GM12865 (cell line): Measurements from ENCODE around the gene TMBIM4.

Experiments
- DNase-seq: peaks from one replicate; pipeline ENCODE4 v3.0.0; 2010; ENCODE audit warnings: low read depth
- H3K4me3 ChIP-seq: 2 replicates; pipeline ENCODE4 v1.5.1; 2011; ENCODE audit warnings: mild to moderate bottlenecking, low read depth, low read length, control low read depth
- TF ChIP-seq, protein P1 (sequence below): IDR thresholded peaks from 2 replicates; pipeline ENCODE4 v1.5.1; 2011; ENCODE audit warnings: low read length, control low read depth, low read depth, inconsistent platforms; ENCODE audit not compliant: insufficient read depth; ENCODE audit errors: missing control alignments

The TMBIM4 gene

DNA sequence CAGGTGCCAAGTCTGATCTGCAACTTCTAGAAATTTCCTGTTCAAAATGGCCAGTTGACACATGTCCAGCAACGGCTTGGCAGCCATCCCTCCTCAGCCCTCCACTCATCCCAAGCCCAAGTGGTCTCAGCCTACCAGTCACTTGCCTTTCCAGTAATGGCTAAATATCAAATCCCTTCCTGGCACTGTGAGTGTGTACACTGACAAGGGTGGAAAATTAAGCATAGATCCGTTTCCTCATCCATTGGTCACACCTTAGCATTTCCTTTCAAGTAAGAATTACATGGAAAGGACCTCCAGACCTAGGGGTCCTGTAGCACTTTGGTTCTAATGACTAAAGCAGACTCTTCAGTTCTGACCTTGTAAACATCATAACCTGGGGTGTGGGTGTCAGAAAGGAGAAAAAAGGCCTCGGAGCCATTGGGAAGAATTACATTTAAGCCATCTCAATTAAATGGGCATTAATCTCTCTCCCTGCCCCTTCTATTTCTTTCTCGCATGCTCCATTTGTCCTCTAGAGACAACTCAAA is 54.7 kb downstream of the TMBIM4 start:
- no peak overlapping the region for H3K4me3 ChIP-seq
- TF ChIP-seq, protein P1, sequence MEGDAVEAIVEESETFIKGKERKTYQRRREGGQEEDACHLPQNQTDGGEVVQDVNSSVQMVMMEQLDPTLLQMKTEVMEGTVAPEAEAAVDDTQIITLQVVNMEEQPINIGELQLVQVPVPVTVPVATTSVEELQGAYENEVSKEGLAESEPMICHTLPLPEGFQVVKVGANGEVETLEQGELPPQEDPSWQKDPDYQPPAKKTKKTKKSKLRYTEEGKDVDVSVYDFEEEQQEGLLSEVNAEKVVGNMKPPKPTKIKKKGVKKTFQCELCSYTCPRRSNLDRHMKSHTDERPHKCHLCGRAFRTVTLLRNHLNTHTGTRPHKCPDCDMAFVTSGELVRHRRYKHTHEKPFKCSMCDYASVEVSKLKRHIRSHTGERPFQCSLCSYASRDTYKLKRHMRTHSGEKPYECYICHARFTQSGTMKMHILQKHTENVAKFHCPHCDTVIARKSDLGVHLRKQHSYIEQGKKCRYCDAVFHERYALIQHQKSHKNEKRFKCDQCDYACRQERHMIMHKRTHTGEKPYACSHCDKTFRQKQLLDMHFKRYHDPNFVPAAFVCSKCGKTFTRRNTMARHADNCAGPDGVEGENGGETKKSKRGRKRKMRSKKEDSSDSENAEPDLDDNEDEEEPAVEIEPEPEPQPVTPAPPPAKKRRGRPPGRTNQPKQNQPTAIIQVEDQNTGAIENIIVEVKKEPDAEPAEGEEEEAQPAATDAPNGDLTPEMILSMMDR, result no peak
- no peak for DNase-seq

GRCh38 chr12:66113471-66113870 is 56.3 kb downstream of the TMBIM4 start:
- no peak for DNase-seq
- no peak overlapping the region for H3K4me3 ChIP-seq
- TF ChIP-seq, protein P1, result no peak

- DNase-seq, result no peak
Measured at GRCh38 chr12:66111605-66112004, 58.2 kb downstream of the TMBIM4 start.

DNA sequence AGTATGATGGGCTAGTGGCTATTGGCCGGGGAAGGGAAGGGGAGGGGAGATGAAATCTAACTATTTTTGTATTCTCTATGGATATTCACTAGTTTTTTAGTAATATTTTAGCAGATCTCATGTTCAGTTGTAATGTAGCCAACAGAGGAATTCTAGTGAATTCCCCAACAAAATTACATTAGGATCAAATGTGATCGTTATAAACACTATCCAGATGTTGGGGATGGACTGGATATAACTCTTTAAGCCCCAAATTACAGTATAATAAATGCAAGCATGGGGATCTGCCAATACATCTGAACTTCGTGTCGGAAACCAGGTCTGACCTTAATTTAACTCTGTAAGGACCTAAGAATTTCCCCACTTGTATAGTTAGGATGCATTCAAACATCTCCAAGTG is 60.7 kb downstream of the TMBIM4 start:
- H3K4me3 ChIP-seq, result no peak overlapping the region
- TF ChIP-seq, protein P1, result no peak
- DNase-seq, result no peak

More at GRCh38 chr12:66111605-66112004, 58.2 kb downstream of the TMBIM4 start:
- TF ChIP-seq, protein P1, result no peak
- no peak overlapping the region for H3K4me3 ChIP-seq

- H3K4me3 ChIP-seq, result no peak overlapping the region
- DNase-seq, result no peak
- TF ChIP-seq, protein P1, result no peak
Measured at GRCh38 chr12:66108386-66108785, 61.4 kb downstream of the TMBIM4 start.

- no peak overlapping the region for H3K4me3 ChIP-seq
- DNase-seq, result peak; percentile 91
- TF ChIP-seq, protein P1, result peak; percentile 65
Measured at GRCh38 chr12:66107451-66107915, 62.3 kb downstream of the TMBIM4 start.
